Measurements from ENCODE around the gene RTF1. TPM values are rescaled to one million over a fixed set of nuclear protein-coding genes. Genes with fewer than 3 reads are reported as not detected.
A peak's percentile ranks its signal among the peaks of the same experiment; 100 is the strongest.

The RTF1 gene
- total RNA-seq, 1 donor from 2014 or later, result 60.8 TPM

- no peak overlapping the region for H3K27ac Mint-ChIP-seq (ENCODE audit: unreplicated experiment)
These were observed 70.5 kb downstream of the RTF1 start for GRCh38 chr15:41487381-41487780.

GRCh38 chr15:41487802-41488201 lies 70.9 kb downstream of the RTF1 start:
- Mint-ChIP-seq H3K36me3 (ENCODE audit: low read depth, unreplicated experiment) (peaks cover 12% of the 10 kb centered on the region), H3K27me3 (ENCODE audit: unreplicated experiment) (peaks cover 18% of the 10 kb centered on the region), H3K4me1 (ENCODE audit: unreplicated experiment) (peaks cover 23% of the 10 kb centered on the region), H3K4me3 (ENCODE audit: unreplicated experiment) (peak overlapping the region; percentile 54), H3K9me3 (ENCODE audit: unreplicated experiment) (no peaks in the 10 kb centered on the region), H3K27ac (ENCODE audit: unreplicated experiment) (peak overlapping the region; percentile 64)
- no peak for TF ChIP-seq CTCF (IDR thresholded peaks at IDR 0.05; ENCODE audit: unreplicated experiment)
- DNase-seq (ENCODE audit: low spot score), result no peak

More at GRCh38 chr15:41487381-41487780, 70.5 kb downstream of the RTF1 start:
- Mint-ChIP-seq H3K4me3 (ENCODE audit: unreplicated experiment) (no peak overlapping the region), H3K27me3 (ENCODE audit: unreplicated experiment) (peaks cover 14% of the 10 kb centered on the region), H3K9me3 (ENCODE audit: unreplicated experiment) (no peaks in the 10 kb centered on the region), H3K4me1 (ENCODE audit: unreplicated experiment) (peaks cover 19% of the 10 kb centered on the region), H3K36me3 (ENCODE audit: low read depth, unreplicated experiment) (peaks cover 10% of the 10 kb centered on the region)
- TF ChIP-seq CTCF (IDR thresholded peaks at IDR 0.05; ENCODE audit: unreplicated experiment), result no peak
- no peak for DNase-seq (ENCODE audit: low spot score)

- Mint-ChIP-seq H3K4me3 (ENCODE audit: unreplicated experiment) (no peak overlapping the region), H3K27me3 (ENCODE audit: unreplicated experiment) (peaks cover 23% of the 10 kb centered on the region), H3K27ac (ENCODE audit: unreplicated experiment) (no peak overlapping the region), H3K9me3 (ENCODE audit: unreplicated experiment) (no peaks in the 10 kb centered on the region), H3K4me1 (ENCODE audit: unreplicated experiment) (peaks cover 24% of the 10 kb centered on the region), H3K36me3 (ENCODE audit: low read depth, unreplicated experiment) (peaks cover 14% of the 10 kb centered on the region)
- no peak for DNase-seq (ENCODE audit: low spot score)
- no peak for TF ChIP-seq CTCF (IDR thresholded peaks at IDR 0.05; ENCODE audit: unreplicated experiment)
These were observed 72.7 kb downstream of the RTF1 start for GRCh38 chr15:41489641-41490040.

GRCh38 chr15:41490355-41490754 lies 73.5 kb downstream of the RTF1 start:
- no peak for TF ChIP-seq CTCF (IDR thresholded peaks at IDR 0.05; ENCODE audit: unreplicated experiment)
- Mint-ChIP-seq H3K27me3 (ENCODE audit: unreplicated experiment) (peaks cover 22% of the 10 kb centered on the region), H3K4me1 (ENCODE audit: unreplicated experiment) (peaks cover 24% of the 10 kb centered on the region), H3K27ac (ENCODE audit: unreplicated experiment) (no peak overlapping the region), H3K4me3 (ENCODE audit: unreplicated experiment) (no peak overlapping the region), H3K9me3 (ENCODE audit: unreplicated experiment) (no peaks in the 10 kb centered on the region), H3K36me3 (ENCODE audit: low read depth, unreplicated experiment) (peaks cover 14% of the 10 kb centered on the region)
- no peak for DNase-seq (ENCODE audit: low spot score)

DNA sequence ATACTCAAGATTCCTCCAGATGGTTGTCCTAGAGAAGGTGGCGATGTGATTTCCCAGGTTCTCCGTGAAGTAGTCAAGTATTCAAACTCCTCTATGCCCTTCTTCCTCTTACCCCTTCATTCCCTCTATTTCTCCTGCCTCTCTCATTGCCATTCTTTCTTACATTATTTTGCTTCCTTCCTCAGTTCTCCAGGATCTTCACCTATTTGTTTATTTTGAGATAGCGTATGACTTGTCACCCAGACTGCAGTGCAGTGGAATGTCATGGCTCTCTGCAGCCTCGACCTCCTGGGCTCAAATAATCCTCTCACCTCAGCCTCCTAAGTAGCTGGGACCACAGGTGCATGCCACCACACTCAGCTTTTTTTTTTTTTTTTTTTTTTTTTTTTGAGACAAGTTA lies 75.0 kb downstream of the RTF1 start:
- no peaks in the 10 kb centered on the region for H3K9me3 Mint-ChIP-seq (ENCODE audit: unreplicated experiment)
- peaks cover 23% of the 10 kb centered on the region for H3K4me1 Mint-ChIP-seq (ENCODE audit: unreplicated experiment)
- H3K27me3 Mint-ChIP-seq (ENCODE audit: unreplicated experiment), result peaks cover 21% of the 10 kb centered on the region
- H3K4me3 Mint-ChIP-seq (ENCODE audit: unreplicated experiment), result peak overlapping the region; percentile 31
- DNase-seq (ENCODE audit: low spot score), result no peak
- H3K27ac Mint-ChIP-seq (ENCODE audit: unreplicated experiment), result no peak overlapping the region
- no peak for TF ChIP-seq CTCF (IDR thresholded peaks at IDR 0.05; ENCODE audit: unreplicated experiment)
- H3K36me3 Mint-ChIP-seq (ENCODE audit: low read depth, unreplicated experiment), result peaks cover 14% of the 10 kb centered on the region
